Mesothelial cell of epicardium (in vitro differentiated cells): Measurements from ENCODE around the gene ESPNL. TPM values are rescaled to one million over a fixed set of nuclear protein-coding genes. Genes with fewer than 3 reads are reported as not detected.
A peak's percentile ranks its signal among the peaks of the same experiment; 100 is the strongest.

Experiments used
- DNase-seq, 2 experiments: peaks; one replicate each; pipeline ENCODE4 v3.0.0; 2021; ENCODE audit warnings: low spot score in 2 of 2; ENCODE audit not compliant: unreplicated experiment in 2 of 2
- H3K27ac Mint-ChIP-seq: 2 replicates; pipeline ENCODE4 v1.8.0; 2021; ENCODE audit warnings: mixed read lengths
- H3K27me3 Mint-ChIP-seq: 2 replicates; pipeline ENCODE4 v1.8.0; 2021; ENCODE audit warnings: low read depth, mixed read lengths
- H3K36me3 Mint-ChIP-seq: 2 replicates; pipeline ENCODE4 v1.8.0; 2021; ENCODE audit warnings: mixed read lengths
- H3K4me1 Mint-ChIP-seq: 2 replicates; pipeline ENCODE4 v1.8.0; 2021; ENCODE audit warnings: mixed read lengths
- H3K4me3 Mint-ChIP-seq: 2 replicates; pipeline ENCODE4 v1.8.0; 2021; ENCODE audit warnings: mild to moderate bottlenecking, moderate library complexity, mixed read lengths
- H3K9me3 Mint-ChIP-seq: 2 replicates; pipeline ENCODE4 v1.8.0; 2021; ENCODE audit warnings: mixed read lengths
- CTCF ChIP-seq: fragments of 200-600 bp; sonication (generic); IDR thresholded peaks from one replicate; pipeline ENCODE4 v1.5.0; 2021; ENCODE audit warnings: antibody characterized with exemption; ENCODE audit not compliant: unreplicated experiment
- total RNA-seq: library from RNA; stranded (reverse); gene quantifications from 3 replicates; pipeline ENCODE4 v1.2.1, GENCODE V29; 2021

ESPNL gene
- total RNA-seq, 1 donor from 2014 or later, result 0.38 TPM

- H3K27ac Mint-ChIP-seq, result no peak overlapping the region
- no peaks in the 10 kb centered on the region for H3K9me3 Mint-ChIP-seq
- peaks cover 4% of the 10 kb centered on the region for H3K4me1 Mint-ChIP-seq
- DNase-seq, result no peak
- H3K27me3 Mint-ChIP-seq, result peaks cover 60% of the 10 kb centered on the region
- TF ChIP-seq CTCF, result no peak
- peak overlapping the region; percentile 46 for H3K4me3 Mint-ChIP-seq
- no peaks in the 10 kb centered on the region for H3K36me3 Mint-ChIP-seq
These were observed 59.6 kb downstream of the ESPNL start for GRCh38 chr2:238159661-238160205.

- H3K4me1 Mint-ChIP-seq, result peaks cover 4% of the 10 kb centered on the region
- no peak overlapping the region for H3K27ac Mint-ChIP-seq
- H3K9me3 Mint-ChIP-seq, result no peaks in the 10 kb centered on the region
- no peak for TF ChIP-seq CTCF
- no peaks in the 10 kb centered on the region for H3K36me3 Mint-ChIP-seq
- DNase-seq, result no peak
- H3K27me3 Mint-ChIP-seq, result peaks cover 67% of the 10 kb centered on the region
- no peak overlapping the region for H3K4me3 Mint-ChIP-seq
These were observed 60.3 kb downstream of the ESPNL start for GRCh38 chr2:238160206-238161129.

GRCh38 chr2:238161291-238162051 lies 61.3 kb downstream of the ESPNL start:
- H3K27me3 Mint-ChIP-seq, result peaks cover 73% of the 10 kb centered on the region
- H3K4me1 Mint-ChIP-seq, result peaks cover 4% of the 10 kb centered on the region
- DNase-seq, result no peak
- H3K36me3 Mint-ChIP-seq, result no peaks in the 10 kb centered on the region
- H3K9me3 Mint-ChIP-seq, result no peaks in the 10 kb centered on the region
- no peak overlapping the region for H3K4me3 Mint-ChIP-seq
- TF ChIP-seq CTCF, result no peak
- no peak overlapping the region for H3K27ac Mint-ChIP-seq

GRCh38 chr2:238162251-238162845 lies 62.2 kb downstream of the ESPNL start:
- no peaks in the 10 kb centered on the region for H3K36me3 Mint-ChIP-seq
- TF ChIP-seq CTCF, result no peak
- peaks cover 4% of the 10 kb centered on the region for H3K4me1 Mint-ChIP-seq
- no peaks in the 10 kb centered on the region for H3K9me3 Mint-ChIP-seq
- DNase-seq, result no peak
- peaks cover 70% of the 10 kb centered on the region for H3K27me3 Mint-ChIP-seq
- no peak overlapping the region for H3K27ac Mint-ChIP-seq
- no peak overlapping the region for H3K4me3 Mint-ChIP-seq

- Mint-ChIP-seq H3K9me3 (no peaks in the 10 kb centered on the region), H3K27me3 (peaks cover 66% of the 10 kb centered on the region), H3K4me1 (peaks cover 4% of the 10 kb centered on the region), H3K36me3 (no peaks in the 10 kb centered on the region), H3K4me3 (peak overlapping the region; percentile 24), H3K27ac (no peak overlapping the region)
- peak in 1 of 2 experiments; percentile 37 for DNase-seq
- TF ChIP-seq CTCF, result no peak
These were observed 62.8 kb downstream of the ESPNL start for GRCh38 chr2:238162846-238163441.
